Stimulated activated CD8-positive, alpha-beta memory T cell treated with anti-CD3 and anti-CD28 coated beads, Interleukin-12 subunit alpha, Interleukin-12 subunit beta, amount 100 ng/mL, for 4 hours (primary cell): ENCODE results near the gene STING1.
"Not testable (repeated sequence)": the region's sequence is repeated elsewhere in the genome, so short reads cannot be mapped to it uniquely, and the experiment has no call there.

Source experiments
- DNase-seq: peaks from one replicate; pipeline ENCODE4 v3.0.0-alpha.2; 2020; ENCODE audit warnings: low read depth

Gene STING1

DNA sequence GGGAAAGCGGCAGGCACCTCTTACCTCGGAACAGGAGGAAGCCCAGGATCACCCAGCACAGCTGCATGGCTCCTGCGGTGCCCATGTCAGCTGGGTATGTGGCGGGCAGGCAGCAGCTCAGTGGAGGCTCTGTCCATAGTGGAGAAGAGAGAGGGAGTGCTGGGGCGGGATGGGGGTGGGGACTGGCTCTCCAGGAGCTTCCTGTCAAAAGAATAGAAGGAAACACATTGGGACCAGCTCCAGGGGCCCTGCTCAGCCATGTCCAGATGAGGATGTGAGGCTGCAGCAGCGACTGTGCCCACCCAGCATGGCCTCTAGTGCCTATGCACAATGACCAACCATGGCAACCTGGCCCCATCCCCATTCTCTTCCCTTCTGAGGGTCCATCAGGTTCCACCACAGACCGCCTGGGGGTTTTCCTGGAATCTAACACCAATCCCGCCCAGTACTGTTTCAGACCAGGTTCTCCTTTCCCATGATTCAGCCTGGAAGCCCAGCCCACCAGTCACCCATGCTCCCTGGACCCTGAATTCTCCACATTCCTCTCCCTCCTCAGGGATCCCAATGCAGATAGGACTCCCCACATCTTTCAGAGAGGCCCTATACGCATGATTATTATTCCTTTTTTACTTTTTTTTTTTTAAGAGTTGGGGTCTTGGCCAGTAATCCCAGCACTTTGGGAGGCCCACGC, 19.8 kb downstream of the STING1 start, which contains the start of gene ECSCR:
Gene ECSCR (minus strand): TSS at position 158 of the 691 bp plus-strand sequence. CDS start 73 bp downstream, at position 85.
- DNase-seq, result no peak

DNA sequence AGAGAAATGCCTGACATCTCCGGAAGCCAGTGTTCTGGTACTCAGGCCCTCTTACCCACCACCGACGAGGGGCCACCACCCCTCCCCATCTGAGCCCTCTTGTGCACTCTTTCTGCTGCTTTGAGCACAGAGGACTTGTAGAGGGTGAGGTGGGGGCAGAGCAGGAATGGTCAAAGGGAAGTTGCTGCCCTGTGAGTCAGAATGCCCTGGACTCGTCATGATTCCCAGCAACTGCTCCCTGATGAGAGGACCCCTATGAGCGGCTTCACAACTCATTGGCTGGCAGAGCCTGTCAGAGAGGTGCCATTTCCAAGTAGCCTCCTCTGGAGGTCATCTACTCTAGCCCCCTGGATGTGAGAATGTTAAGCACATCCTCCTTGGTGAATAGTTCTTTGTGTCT, 20.9 kb downstream of the STING1 start:
- DNase-seq, result no peak

DNA sequence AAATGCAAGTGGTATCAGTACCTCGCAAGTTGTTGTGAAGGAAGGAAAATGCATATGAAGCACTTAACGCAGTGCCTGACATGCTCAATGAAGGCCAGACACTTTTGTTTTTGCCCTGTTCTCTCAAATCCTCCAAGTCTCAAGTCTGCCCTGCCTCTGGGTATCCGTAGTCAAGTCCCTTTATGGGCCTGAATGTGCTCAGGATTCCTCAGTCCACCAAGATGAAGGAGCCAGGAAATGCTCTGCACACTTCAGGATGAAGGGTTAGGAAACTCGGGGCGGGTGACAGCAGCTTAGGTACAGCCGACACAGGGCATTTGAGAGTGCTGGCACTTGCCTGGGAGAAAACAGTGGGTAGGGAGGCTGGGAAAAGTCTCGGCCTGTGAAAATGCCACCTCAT, 21.4 kb downstream of the STING1 start:
- no peak for DNase-seq

DNA sequence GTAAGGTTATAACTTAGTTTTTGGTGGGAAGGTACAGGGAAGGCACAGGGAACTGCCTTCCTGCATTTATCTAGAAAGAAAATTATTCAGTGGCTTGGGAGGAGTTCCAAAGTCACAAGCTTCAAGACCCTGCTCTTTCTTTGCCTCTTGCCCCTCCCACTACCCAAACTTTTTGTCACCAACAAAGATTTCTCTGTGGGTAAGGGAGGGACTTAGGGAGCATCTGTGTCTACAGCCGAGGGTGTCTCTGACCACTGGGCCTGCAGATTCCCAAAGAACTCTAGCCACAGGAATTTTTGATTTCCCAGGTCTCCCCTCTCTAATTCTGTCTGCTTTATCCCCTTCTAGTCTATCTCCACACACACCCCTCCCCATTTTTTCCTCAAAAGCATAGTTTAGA, 22.1 kb downstream of the STING1 start:
- no peak for DNase-seq

- DNase-seq, result no peak
Measured at GRCh38 chr5:139459451-139459934, 23.1 kb downstream of the STING1 start.

GRCh38 chr5:139458580-139459407, 23.8 kb downstream of the STING1 start:
- DNase-seq, result peak; percentile 48

GRCh38 chr5:139457653-139458306, 24.8 kb downstream of the STING1 start:
- DNase-seq, result no peak

DNA sequence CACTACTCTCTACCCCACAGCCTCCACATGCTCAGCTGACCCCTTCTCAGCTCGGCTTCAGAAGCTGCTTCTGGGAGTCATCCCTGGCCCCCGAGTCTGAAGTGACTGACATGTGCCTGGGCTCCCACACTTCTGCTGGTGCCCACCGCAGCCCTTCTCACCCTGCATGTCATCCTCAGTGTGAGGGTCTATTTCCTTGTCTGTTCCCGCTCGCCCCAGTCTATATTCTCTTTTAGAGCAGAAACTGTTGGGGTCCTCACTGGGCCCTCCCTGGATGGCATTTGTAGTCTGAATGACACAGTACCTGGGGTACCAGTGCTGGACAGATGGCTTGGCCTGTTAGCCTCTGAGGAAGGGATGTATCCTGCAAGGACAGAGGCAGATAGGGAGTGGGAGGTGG, 25.3 kb downstream of the STING1 start:
- DNase-seq, result no peak

- DNase-seq, result no peak
Measured at GRCh38 chr5:139456776-139457175, 25.8 kb downstream of the STING1 start.

- no peak for DNase-seq
Measured at GRCh38 chr5:139454568-139455290, 27.8 kb downstream of the STING1 start.

GRCh38 chr5:139453683-139454567, 28.6 kb downstream of the STING1 start:
- DNase-seq, result peak; percentile 29

DNA sequence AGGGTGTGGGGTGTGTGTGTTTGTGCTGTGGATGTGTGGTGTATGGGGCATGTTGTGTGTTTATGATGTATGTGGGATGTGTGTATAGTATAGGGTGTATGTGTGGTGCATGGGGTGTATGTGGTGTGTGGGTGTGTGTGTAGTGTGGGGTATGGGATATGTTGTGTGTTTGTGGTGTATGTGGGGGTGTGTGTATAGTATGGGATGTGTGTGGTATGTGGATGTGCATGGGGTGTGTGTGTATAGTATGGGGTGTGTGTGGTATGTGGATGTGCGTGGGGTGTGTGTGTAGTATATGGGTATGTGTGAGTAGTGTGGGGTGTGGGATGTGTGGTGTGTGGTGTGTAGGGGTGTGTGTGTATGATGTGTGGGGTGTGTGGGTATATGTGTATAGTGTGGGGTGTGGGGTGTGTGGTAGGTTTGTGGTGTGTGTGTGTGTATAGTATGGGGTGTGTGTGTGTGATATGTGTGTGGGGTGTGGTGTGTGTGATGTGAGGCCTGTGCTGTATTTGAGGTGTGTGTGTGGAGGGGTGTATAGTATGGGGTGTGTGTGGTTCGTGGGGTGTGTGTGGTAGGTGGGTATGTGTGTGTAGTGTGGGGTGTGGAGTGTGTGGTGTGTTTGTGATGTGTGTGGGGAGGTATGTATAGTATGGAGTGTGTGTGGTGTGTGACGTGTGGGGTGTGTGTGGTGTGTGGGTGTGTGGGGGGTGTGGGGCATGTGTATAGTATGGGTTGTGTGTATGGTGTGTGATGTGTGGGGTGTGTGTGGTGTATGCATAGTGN, 30.5 kb downstream of the STING1 start:
- no peak for DNase-seq

DNA sequence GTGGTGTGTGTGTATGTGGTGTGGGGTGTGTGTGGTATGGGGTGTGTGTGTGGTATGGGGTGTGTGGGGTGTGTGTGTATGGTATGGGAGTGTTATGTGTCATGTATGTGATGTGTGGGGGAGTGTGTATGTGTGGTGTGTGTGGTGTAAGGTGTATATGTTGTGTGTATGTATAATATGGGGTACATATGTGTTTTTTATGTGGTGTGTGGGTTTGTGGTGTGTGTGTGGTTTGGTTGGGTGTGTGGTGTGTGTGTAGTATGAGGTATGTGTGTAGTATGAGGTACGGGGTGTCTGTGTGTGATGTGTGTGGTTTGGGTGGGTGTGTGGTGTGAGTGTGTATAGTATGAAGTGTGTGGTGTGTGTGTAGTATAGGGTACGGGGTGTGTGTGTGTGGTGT, 31.4 kb downstream of the STING1 start:
- DNase-seq, result no peak

DNA sequence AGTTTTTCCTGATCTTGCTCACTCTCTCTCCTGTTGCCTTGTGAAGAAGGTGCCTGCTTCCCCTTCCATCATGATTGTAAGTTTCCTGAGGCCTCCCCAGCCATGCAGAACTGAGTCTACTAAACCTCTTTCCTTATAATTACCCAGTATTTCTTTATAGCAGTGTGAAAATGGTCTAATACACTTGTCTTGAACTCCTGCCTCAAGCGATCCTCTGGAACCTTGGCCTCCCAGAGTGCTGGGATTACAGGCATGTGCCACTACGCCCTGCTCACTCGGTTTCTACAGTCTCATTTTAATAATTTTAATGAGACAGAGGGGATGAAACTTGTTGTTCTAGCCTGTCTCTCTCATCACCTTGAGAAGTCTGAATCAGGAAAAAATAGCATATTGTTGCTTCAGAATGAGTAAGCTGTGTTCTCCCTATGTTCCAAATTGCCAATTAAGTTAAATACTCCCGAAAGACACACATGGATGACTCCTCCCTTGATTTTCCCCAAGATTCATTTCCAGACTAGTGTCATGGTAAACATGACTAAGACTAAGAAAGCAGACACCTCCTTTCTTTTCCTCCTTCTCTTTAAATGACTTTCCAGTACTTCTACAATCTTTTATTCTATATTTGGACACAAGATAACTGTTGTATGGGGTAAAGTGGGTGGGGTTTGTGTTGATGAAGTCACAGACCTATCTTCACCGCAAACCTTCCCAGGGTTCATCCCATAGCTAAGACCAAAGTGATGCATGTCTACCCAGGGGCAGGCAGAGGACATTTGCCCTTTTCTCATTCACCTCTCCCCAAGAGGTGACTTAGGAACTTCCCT, 35.4 kb downstream of the STING1 start:
- DNase-seq, result no peak

- no peak for DNase-seq
Measured at GRCh38 chr5:139445325-139446170, 37.0 kb downstream of the STING1 start.

- DNase-seq, result no peak
Measured at GRCh38 chr5:139443831-139444453, 38.6 kb downstream of the STING1 start.

DNA sequence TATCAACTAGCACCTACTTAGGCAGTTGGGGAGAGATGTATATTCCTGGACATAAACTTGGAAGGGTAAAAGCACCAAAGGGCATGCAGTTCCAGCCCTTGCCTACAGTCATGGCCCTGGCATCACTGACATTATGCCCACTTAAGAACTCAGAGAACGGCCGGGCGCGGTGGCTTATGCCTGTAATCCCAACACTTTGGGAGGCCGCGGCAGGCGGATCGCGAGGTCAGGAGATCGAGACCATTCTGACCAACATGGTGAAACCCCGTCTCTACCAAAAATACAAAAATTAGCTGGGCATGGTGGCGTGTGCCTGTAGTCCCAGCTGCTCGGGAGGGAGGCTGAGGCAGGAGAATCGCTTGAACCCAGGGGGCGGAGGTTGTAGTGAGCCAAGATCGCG, 42.1 kb downstream of the STING1 start:
- not testable (repeated sequence) for DNase-seq
